Measurements from ENCODE around the gene DLL4.

The DLL4 gene

GRCh38 chr15:40978141-40978540 is 49.0 kb downstream of the DLL4 start:
- in situ Hi-C loops (cut with HindIII; ENCODE audit: low sequenced_read_pairs) = no loop called here
- no peak overlapping the region for H3K4me3 ChIP-seq (ENCODE audit: low read depth, low read length)
- no peak for DNase-seq (ENCODE audit: low read depth, low spot score)
- TF ChIP-seq CTCF (IDR thresholded peaks at IDR 0.05; ENCODE audit: low read depth, low read length) = no peak

DNA sequence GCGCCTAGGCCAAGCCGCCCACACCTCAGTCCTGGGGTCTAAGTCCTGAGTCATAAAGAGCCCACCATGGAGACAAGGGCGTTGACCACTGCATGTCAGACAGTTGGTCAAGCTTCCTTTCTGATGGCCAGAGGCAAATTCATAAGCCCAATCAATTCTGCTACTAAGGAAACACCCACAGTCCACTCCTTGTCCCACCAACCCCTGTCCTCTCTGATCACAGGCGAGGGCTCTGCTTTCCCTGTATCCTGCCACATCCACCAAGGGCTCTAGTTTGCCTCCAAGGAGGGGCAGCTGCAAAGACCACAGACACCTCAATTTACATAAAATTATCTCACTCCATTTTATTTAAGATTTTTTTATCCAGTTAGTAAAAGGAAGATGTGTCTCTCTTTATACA is 49.4 kb downstream of the DLL4 start:
- no peak for TF ChIP-seq CTCF (IDR thresholded peaks at IDR 0.05; ENCODE audit: low read depth, low read length)
- H3K4me3 ChIP-seq (ENCODE audit: low read depth, low read length) = no peak overlapping the region
- DNase-seq (ENCODE audit: low read depth, low spot score) = no peak
- in situ Hi-C loops (cut with HindIII; ENCODE audit: low sequenced_read_pairs) = no loop called here

DNA sequence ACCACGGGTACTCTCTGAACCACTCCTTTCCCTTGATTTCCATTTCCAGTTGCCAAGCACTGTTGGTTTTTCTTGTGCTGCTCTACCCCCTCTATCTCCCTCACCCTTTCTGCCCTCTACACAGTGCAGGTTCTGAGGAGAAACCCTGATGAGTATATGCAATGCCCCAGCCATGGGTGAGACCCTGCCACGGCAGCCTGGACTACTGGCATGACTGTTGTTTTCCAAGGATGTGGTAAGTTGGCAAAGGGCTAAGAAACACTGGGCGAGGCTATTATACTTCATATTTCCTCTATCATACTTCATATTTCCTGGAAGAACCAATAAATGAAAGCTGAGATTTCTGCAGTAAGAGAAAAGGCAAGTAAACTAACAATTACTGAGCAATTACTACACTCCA is 52.0 kb downstream of the DLL4 start:
- no peak for DNase-seq (ENCODE audit: low read depth, low spot score)
- in situ Hi-C loops (cut with HindIII; ENCODE audit: low sequenced_read_pairs) = no loop called here
- no peak for TF ChIP-seq CTCF (IDR thresholded peaks at IDR 0.05; ENCODE audit: low read depth, low read length)
- no peak overlapping the region for H3K4me3 ChIP-seq (ENCODE audit: low read depth, low read length)

- no peak for TF ChIP-seq CTCF (IDR thresholded peaks at IDR 0.05; ENCODE audit: low read depth, low read length)
- in situ Hi-C loops (cut with HindIII; ENCODE audit: low sequenced_read_pairs) = no loop called here
- peak; percentile 85 for DNase-seq (ENCODE audit: low read depth, low spot score)
Measured at GRCh38 chr15:40982855-40983254, 53.7 kb downstream of the DLL4 start.

GRCh38 chr15:40984406-40984805 is 55.3 kb downstream of the DLL4 start:
- TF ChIP-seq CTCF (IDR thresholded peaks at IDR 0.05; ENCODE audit: low read depth, low read length) = no peak
- no peak for DNase-seq (ENCODE audit: low read depth, low spot score)
- in situ Hi-C loops (cut with HindIII; ENCODE audit: low sequenced_read_pairs) = no loop called here
- H3K4me3 ChIP-seq (ENCODE audit: low read depth, low read length) = no peak overlapping the region

More at GRCh38 chr15:40982855-40983254, 53.7 kb downstream of the DLL4 start:
- H3K4me3 ChIP-seq (ENCODE audit: low read depth, low read length) = no peak overlapping the region

GRCh38 chr15:40984964-40985363 is 55.8 kb downstream of the DLL4 start:
- in situ Hi-C loops (cut with HindIII; ENCODE audit: low sequenced_read_pairs) = no loop called here
- H3K4me3 ChIP-seq (ENCODE audit: low read depth, low read length) = no peak overlapping the region
- peak; percentile 93 for DNase-seq (ENCODE audit: low read depth, low spot score)
- no peak for TF ChIP-seq CTCF (IDR thresholded peaks at IDR 0.05; ENCODE audit: low read depth, low read length)

Measured in astrocyte of the spinal cord (primary cell).